ENCODE data around the gene RRP1. TPM values are rescaled to one million over a fixed set of nuclear protein-coding genes. Genes with fewer than 3 reads are reported as not detected.

Gene RRP1
- total and polyA plus RNA-seq, 2 of the 13 experiments (the other 11 are each of a cell fraction or from before 2014, with no cell fraction given), result 20.1 to 35.1 TPM

DNA sequence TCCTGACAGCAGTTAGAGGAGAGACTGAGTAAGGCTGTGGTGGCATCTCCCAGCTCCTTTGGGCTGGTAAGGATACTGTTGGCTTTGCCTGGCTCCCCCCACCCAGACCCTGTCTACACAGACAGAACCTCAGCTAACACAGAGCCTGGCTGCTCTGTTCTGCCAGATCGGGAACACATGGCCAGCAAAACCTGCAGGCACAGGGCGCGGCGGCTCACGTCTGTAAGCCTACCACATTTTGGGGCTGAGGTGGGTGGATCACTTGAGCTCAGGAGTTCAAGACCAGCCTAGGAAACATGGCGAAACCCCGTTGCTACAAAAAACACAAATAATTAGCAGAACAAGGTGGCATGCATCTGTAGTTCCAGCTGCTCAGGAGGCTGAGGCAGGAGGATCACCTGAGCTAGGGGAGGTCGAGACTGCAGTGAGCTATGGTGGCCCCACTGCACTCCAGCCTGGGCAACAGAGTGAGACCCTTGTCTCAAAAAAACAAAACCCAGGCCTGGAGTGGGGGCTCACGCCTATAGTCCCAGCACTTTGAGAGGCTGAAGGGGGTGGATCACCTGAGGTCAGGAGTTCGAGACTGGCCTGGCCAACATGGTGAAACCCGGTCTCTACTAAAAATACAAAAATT is 19.9 kb upstream of the RRP1 start:
- DNase-seq (ENCODE audit: low spot score), result no peak
- H3K27ac ChIP-seq (ENCODE audit: extremely low read length, insufficient read depth, low read length), result no peak overlapping the region
- CTCF ChIA-PET (ENCODE audit: low intra/inter-chr PET ratio, low total read pairs), result no interaction called here
- 93% methylated on average over 10 of the region's 11 CpGs for WGBS (ENCODE audit: low lambda C conversion rate)
- H4K20me1 ChIP-seq (ENCODE audit: insufficient read depth, low read length), result no peaks in the 10 kb centered on the region
- POLR2A ChIA-PET, result no interaction called here
- H3K9ac ChIP-seq (ENCODE audit: insufficient read depth, low read depth, low read length), result no peak overlapping the region
- no peak for FAIRE-seq
- in situ Hi-C loops (cut with HindIII; ENCODE audit: extremely low pct_ligation_motif_present, low pct_unique_long_range_greater_than_20kb) (no loop called here), intact Hi-C loops (cut with micrococcal nuclease; ENCODE audit: unreplicated experiment) (no loop called here)
- no peak for ATAC-seq
- peaks cover 39% of the 10 kb centered on the region for H3K4me1 ChIP-seq (ENCODE audit: insufficient read depth, low read length)
- no peak overlapping the region for H3K4me2 ChIP-seq (ENCODE audit: low read depth, low read length)
- no peaks in the 10 kb centered on the region for H3K9me3 ChIP-seq (ENCODE audit: low read length)
- H3K79me2 ChIP-seq (ENCODE audit: insufficient read depth, low read length), result no peaks in the 10 kb centered on the region
- no peak overlapping the region for H2AFZ ChIP-seq (ENCODE audit: low read length)
- H3K4me3 ChIP-seq (replicated peaks in 1 of 3; ENCODE audit: insufficient read depth in 1 of 3, low read depth in 2 of 3, low read length in 3 of 3), result no peak overlapping the region
- peaks cover 3 to 13% of the 10 kb centered on the region in 2 experiments; a peak in 3 of 5 replicates for H3K36me3 ChIP-seq (replicated peaks in 1 of 2; ENCODE audit: control insufficient read depth in 1 of 2, insufficient read depth in 2 of 2, low read length in 2 of 2)
- H3K27me3 ChIP-seq (ENCODE audit: control insufficient read depth in 1 of 2, insufficient read depth in 2 of 2, low read length in 2 of 2), result no peaks in the 10 kb centered on the region
- BruUV-seq (replicated peaks), result no TSS peak
- TF ChIP-seq NFE2L2 (IDR thresholded peaks at IDR 0.05; ENCODE audit: low read length) (no peak), SNRNP70 (IDR thresholded peaks at IDR 0.05; ENCODE audit: low read depth, low read length) (no peak), ZNF564 (CRISPR knock-in tag; IDR thresholded peaks at IDR 0.05) (no peak), ZNF678 (CRISPR knock-in tag; IDR thresholded peaks at IDR 0.05) (no peak), ZBTB20 (CRISPR knock-in tag; IDR thresholded peaks at IDR 0.05; ENCODE audit: borderline replicate concordance, low read depth) (no peak), ZNF724P (CRISPR knock-in tag; IDR thresholded peaks at IDR 0.05; ENCODE audit: borderline replicate concordance) (no peak), CAMTA2 (CRISPR knock-in tag; IDR thresholded peaks at IDR 0.05; ENCODE audit: borderline replicate concordance) (no peak), FOXK2 (IDR thresholded peaks at IDR 0.05) (no peak), TOPORS (CRISPR knock-in tag; IDR thresholded peaks at IDR 0.05) (no peak), ZNF496 (CRISPR knock-in tag; IDR thresholded peaks at IDR 0.05; ENCODE audit: insufficient replicate concordance) (no peak), BHLHE40 (IDR thresholded peaks at IDR 0.05; ENCODE audit: low read length) (no peak)
- TF ChIP-seq, protein P1, sequence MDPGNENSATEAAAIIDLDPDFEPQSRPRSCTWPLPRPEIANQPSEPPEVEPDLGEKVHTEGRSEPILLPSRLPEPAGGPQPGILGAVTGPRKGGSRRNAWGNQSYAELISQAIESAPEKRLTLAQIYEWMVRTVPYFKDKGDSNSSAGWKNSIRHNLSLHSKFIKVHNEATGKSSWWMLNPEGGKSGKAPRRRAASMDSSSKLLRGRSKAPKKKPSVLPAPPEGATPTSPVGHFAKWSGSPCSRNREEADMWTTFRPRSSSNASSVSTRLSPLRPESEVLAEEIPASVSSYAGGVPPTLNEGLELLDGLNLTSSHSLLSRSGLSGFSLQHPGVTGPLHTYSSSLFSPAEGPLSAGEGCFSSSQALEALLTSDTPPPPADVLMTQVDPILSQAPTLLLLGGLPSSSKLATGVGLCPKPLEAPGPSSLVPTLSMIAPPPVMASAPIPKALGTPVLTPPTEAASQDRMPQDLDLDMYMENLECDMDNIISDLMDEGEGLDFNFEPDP (CRISPR knock-in tag; conservative IDR thresholded peaks at IDR 0.05), result no peak
